ENCODE measurements around the gene OR6J1.

DNA sequence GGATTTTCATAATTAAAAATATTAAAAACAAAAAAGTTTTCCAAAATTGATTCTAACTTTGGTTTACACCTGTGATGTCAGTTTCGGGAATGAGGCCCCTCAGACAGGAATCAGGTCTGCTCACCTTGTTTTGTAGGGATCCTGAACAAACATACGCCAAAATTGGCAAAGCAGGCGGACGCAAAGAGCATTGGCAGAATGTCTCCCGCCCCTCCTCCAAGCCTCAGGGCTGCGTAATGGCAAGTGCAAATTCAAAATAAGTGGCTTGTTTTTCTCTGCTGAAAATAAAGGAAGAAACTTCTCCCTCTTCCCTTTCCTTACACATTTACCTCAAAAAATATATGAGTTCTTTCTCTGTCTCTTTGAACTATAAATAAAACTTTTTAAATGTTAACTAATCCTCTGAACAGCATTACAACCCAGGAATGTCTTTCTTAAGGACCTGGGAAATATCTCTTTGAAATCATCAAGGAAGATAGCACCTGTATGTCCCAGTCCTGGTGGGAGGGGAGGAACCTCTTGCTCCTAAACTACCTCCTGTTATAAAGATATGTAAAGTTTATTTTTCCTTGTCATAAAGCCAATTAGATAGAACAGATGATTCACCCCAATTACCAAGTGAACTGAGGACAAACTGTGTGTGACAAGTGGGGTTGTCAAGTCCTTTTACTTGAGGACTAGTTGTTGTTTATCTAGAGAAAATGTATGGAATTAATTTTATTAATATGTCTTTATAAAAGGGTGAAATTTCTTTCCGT lies 16.5 kb downstream of the OR6J1 start:
- TF ChIP-seq, protein P1, sequence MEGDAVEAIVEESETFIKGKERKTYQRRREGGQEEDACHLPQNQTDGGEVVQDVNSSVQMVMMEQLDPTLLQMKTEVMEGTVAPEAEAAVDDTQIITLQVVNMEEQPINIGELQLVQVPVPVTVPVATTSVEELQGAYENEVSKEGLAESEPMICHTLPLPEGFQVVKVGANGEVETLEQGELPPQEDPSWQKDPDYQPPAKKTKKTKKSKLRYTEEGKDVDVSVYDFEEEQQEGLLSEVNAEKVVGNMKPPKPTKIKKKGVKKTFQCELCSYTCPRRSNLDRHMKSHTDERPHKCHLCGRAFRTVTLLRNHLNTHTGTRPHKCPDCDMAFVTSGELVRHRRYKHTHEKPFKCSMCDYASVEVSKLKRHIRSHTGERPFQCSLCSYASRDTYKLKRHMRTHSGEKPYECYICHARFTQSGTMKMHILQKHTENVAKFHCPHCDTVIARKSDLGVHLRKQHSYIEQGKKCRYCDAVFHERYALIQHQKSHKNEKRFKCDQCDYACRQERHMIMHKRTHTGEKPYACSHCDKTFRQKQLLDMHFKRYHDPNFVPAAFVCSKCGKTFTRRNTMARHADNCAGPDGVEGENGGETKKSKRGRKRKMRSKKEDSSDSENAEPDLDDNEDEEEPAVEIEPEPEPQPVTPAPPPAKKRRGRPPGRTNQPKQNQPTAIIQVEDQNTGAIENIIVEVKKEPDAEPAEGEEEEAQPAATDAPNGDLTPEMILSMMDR (IDR thresholded peaks at IDR 0.05; ENCODE audit: low read depth, low read length, poor library complexity, severe bottlenecking): no peak
- no peak for TF ChIP-seq EZH2phosphoT487 (IDR thresholded peaks at IDR 0.05; ENCODE audit: borderline replicate concordance, low read length)

All from DOHH2 (cell line).